ENCODE data around the gene AOPEP. TPM values are rescaled to one million over a fixed set of nuclear protein-coding genes. Genes with fewer than 3 reads are reported as not detected.

The AOPEP gene
- total RNA-seq, 4 donors from 2014 or later: 252 to 375 (median 312) TPM

DNA sequence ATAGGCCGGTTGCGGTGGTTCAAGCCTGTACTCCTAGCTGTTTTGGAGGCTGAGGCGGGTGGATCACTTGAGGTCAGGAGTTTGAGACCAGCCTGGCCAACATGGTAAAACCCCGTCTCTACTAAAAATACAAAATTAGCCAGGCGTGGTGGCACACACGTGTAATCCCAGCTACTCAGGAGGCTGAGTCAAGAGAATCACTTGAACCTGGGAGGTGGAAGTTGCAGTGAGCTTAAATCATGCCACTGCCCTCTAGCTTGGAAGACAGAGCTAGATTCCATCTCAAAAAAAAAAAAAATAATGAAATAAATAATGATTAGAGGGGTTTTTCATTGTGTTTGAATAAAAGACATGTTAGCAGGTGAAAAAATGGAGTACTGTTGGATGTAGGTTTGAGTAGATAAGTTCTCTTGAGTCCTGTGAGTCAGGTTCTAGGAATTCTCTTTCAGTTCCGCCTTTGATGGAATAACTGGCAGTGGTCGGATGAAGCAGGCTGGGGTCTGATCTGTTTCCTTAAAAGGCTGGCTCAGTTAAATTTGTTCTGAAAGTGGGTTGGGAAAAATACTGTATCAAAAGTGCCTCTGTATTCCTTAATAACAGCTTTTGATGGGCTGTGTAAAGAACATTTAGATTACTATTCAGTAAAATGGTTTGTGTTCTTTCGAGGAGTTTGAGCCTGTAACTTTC, 73.2 kb downstream of the AOPEP start:
- no peak overlapping the region for H3K4me3 ChIP-seq
- peak overlapping the region in 3 of 4 donors; percentile 55 to 61 (median 55) for H3K27ac ChIP-seq
- H3K27me3 ChIP-seq: no peaks in the 10 kb centered on the region
- H3K9me3 ChIP-seq: no peaks in the 10 kb centered on the region
- ATAC-seq: no peak
- peaks cover 0 to 24% (median 0%) of the 10 kb centered on the region in 3 donors for H3K4me1 ChIP-seq
- TF ChIP-seq POLR2AphosphoS5 (IDR thresholded peaks at IDR 0.05): peak; percentile 11
- no peak for TF ChIP-seq POLR2A (IDR thresholded peaks at IDR 0.05)
- TF ChIP-seq EP300 (IDR thresholded peaks at IDR 0.05): no peak
- TF ChIP-seq, protein P1, sequence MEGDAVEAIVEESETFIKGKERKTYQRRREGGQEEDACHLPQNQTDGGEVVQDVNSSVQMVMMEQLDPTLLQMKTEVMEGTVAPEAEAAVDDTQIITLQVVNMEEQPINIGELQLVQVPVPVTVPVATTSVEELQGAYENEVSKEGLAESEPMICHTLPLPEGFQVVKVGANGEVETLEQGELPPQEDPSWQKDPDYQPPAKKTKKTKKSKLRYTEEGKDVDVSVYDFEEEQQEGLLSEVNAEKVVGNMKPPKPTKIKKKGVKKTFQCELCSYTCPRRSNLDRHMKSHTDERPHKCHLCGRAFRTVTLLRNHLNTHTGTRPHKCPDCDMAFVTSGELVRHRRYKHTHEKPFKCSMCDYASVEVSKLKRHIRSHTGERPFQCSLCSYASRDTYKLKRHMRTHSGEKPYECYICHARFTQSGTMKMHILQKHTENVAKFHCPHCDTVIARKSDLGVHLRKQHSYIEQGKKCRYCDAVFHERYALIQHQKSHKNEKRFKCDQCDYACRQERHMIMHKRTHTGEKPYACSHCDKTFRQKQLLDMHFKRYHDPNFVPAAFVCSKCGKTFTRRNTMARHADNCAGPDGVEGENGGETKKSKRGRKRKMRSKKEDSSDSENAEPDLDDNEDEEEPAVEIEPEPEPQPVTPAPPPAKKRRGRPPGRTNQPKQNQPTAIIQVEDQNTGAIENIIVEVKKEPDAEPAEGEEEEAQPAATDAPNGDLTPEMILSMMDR (IDR thresholded peaks at IDR 0.05): no peak
- 61 to 67% methylated on average over 8 of the region's 9 CpGs for WGBS, 2 donors (ENCODE audit: low coverage in 1 of 2)
- peaks cover 0 to 8% of the 10 kb centered on the region in 2 donors for H3K36me3 ChIP-seq

DNA sequence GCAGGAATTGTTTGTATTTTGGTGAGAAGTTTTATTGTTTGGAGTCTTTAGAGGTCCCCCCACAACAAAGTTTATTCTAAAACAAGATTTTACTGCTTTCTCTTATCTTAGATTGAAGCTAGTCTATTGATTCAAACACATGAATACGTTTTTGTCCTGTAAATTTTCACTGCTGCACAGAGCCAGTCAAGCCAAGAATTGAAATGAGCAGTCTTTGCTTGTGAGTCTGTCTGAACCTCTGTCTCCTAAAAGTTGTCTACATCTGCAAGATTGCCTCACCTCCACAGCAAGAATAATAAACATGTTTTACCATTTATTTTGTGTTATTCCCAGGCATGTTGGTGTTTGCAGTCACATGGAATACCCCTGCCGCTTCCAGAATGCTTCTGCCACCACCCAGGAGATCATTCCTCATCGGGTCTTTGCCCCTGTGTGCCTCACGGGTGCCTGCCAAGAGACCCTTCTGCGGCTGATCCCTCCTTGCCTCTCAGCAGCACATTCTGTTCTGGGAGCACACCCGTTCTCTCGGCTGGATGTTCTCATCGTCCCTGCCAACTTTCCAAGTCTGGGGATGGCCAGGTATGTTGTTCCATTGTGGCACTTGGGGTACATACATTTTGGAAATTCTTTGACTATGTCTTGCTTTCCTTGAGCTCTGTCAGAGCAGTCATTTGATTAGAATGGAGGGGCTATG, 74.1 kb downstream of the AOPEP start:
- H3K4me3 ChIP-seq: no peak overlapping the region
- 40 to 74% methylated on average over 3 to 8 of the region's 8 CpGs for WGBS, 2 donors (ENCODE audit: low coverage in 1 of 2)
- H3K27ac ChIP-seq: peak overlapping the region in 3 of 4 donors; percentile 55 to 61 (median 55)
- no peak for ATAC-seq
- no peaks in the 10 kb centered on the region for H3K27me3 ChIP-seq
- TF ChIP-seq, protein P1 (IDR thresholded peaks at IDR 0.05): no peak
- TF ChIP-seq EP300 (IDR thresholded peaks at IDR 0.05) (no peak), POLR2A (IDR thresholded peaks at IDR 0.05) (no peak), POLR2AphosphoS5 (IDR thresholded peaks at IDR 0.05) (no peak)
- H3K4me1 ChIP-seq: peaks cover 0 to 33% (median 3%) of the 10 kb centered on the region in 3 donors
- H3K9me3 ChIP-seq: no peaks in the 10 kb centered on the region
- H3K36me3 ChIP-seq: peaks cover 0 to 8% of the 10 kb centered on the region in 2 donors

DNA sequence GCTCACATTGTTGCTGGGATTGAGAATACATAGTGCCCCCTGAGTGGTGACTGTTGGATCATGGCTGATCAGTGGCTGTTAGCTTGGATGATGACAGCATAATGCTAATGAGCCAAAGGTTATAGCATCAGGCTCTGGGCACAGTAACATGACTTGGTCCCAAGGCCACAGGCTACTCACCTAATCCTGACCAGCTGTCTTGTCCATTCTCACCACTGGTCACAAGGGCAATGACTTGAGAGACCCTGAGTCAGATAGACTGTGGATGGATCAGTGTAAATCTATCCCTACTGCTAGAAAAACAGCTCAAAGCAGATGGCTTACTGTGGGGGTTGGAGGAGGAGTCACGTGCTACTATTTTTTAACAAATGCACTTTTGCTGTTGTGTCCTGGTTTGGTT, 74.7 kb downstream of the AOPEP start:
- Histone ChIP-seq H3K27ac (peak overlapping the region in 3 of 4 donors; percentile 51 to 61 (median 55)), H3K4me1 (peaks cover 4 to 39% (median 7%) of the 10 kb centered on the region in 3 donors)
- 50 to 67% methylated on average over 1 of the region's 1 CpG for WGBS, 2 donors (ENCODE audit: low coverage in 1 of 2)

DNA sequence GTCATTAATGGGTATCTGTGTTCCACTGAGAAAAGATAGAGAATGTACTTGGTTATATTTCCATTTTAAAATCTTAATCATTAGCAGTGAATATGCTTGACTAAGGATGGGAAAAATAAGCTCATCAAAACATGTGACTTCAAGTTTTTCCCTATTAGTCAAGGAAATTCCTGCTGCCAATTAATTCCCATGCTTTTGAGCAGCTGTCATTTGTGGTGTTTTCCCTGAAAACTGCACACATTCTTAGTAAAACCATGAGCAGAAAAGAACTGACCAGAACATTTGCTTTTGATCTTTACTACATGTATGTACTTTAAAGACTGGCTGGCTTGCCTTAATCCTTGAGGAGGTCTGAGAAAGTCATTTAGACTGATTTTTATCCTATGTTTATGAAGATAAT, 75.2 kb downstream of the AOPEP start:
- H3K4me1 ChIP-seq: peaks cover 7 to 44% (median 8%) of the 10 kb centered on the region in 3 donors
- H3K27ac ChIP-seq: peak overlapping the region in 3 of 4 donors; percentile 51 to 61 (median 55)
- ATAC-seq: no peak

More for the DNA sequence above, 74.7 kb downstream of the AOPEP start:
- H3K27me3 ChIP-seq: no peaks in the 10 kb centered on the region
- H3K4me3 ChIP-seq: no peak overlapping the region
- no peaks in the 10 kb centered on the region for H3K9me3 ChIP-seq
- peaks cover 0 to 8% of the 10 kb centered on the region in 2 donors for H3K36me3 ChIP-seq
- no peak for ATAC-seq
- TF ChIP-seq POLR2AphosphoS5 (IDR thresholded peaks at IDR 0.05): no peak
- TF ChIP-seq EP300 (IDR thresholded peaks at IDR 0.05): no peak
- no peak for TF ChIP-seq POLR2A (IDR thresholded peaks at IDR 0.05)
- TF ChIP-seq, protein P1 (IDR thresholded peaks at IDR 0.05): no peak

More for the DNA sequence above, 75.2 kb downstream of the AOPEP start:
- no peak overlapping the region for H3K4me3 ChIP-seq
- no peaks in the 10 kb centered on the region for H3K9me3 ChIP-seq
- H3K27me3 ChIP-seq: no peaks in the 10 kb centered on the region
- peaks cover 0 to 8% of the 10 kb centered on the region in 2 donors for H3K36me3 ChIP-seq
- TF ChIP-seq POLR2AphosphoS5 (IDR thresholded peaks at IDR 0.05) (no peak), POLR2A (IDR thresholded peaks at IDR 0.05) (no peak), EP300 (IDR thresholded peaks at IDR 0.05) (no peak)
- TF ChIP-seq, protein P1 (IDR thresholded peaks at IDR 0.05): no peak

Data from gastroesophageal sphincter (tissue), 4 donors.